IMR-90 (cell line): ENCODE results near the gene RNF223. TPM values are rescaled to one million over a fixed set of nuclear protein-coding genes. Genes with fewer than 3 reads are reported as not detected.

ENCODE experiments used
- ATAC-seq: fragments of 200-7000 bp; cut with Tn5 transposase; 2 replicates; pipeline ENCODE4 v1.9.1; 2020; ENCODE audit warnings: low read depth, mild to moderate bottlenecking, moderate library complexity
- BruUV-seq: library from RNA; stranded (reverse); fragments of 400-500 nt; replicated peaks from 2 replicates; lab custom pipeline; 2021; lab: Mats Ljungman, UMichigan
- CTCF ChIA-PET: fragments of 300-600 bp; formaldehyde crosslinking; extraction: SDS; loops from one replicate; lab custom pipeline; 2021; ENCODE audit warnings: antibody characterized with exemption; lab: Yijun Ruan, JAX
- POLR2A ChIA-PET: fragments of 300-600 bp; sonication (Branson Sonifier 250); formaldehyde crosslinking; loops from one replicate; lab custom pipeline; 2022; ENCODE audit warnings: antibody characterized with exemption; ENCODE audit not compliant: unreplicated experiment; lab: Charles Lee
- DNase-seq: peaks from one replicate; pipeline ENCODE4 v3.0.0; 2013
- H2AFZ ChIP-seq: replicated peaks from 2 replicates; pipeline ENCODE3; 2013; ENCODE audit warnings: low read length, mild to moderate bottlenecking; ENCODE audit not compliant: poor library complexity
- H2AK5ac ChIP-seq: 2 replicates; pipeline ENCODE4 v1.6.1; 2013; ENCODE audit warnings: low read depth, low read length, inconsistent platforms
- H2AK9ac ChIP-seq: replicated peaks from 2 replicates; pipeline ENCODE3; 2013; ENCODE audit warnings: mild to moderate bottlenecking, low read depth, low read length, moderate library complexity; ENCODE audit not compliant: poor library complexity
- H2BK120ac ChIP-seq: 2 replicates; pipeline ENCODE4 v1.6.1; 2013; ENCODE audit warnings: low read depth, low read length, inconsistent platforms
- H2BK15ac ChIP-seq: 3 replicates; pipeline ENCODE4 v1.6.1; 2013; ENCODE audit warnings: low read depth, low read length, inconsistent platforms
- H2BK20ac ChIP-seq: 2 replicates; pipeline ENCODE4 v1.6.1; 2013; ENCODE audit warnings: low read depth, mild to moderate bottlenecking, inconsistent platforms, low read length, moderate library complexity
- H2BK5ac ChIP-seq: 2 replicates; pipeline ENCODE4 v1.6.1; 2013; ENCODE audit warnings: mild to moderate bottlenecking, low read depth, low read length, inconsistent platforms; ENCODE audit not compliant: poor library complexity, severe bottlenecking
- H3K14ac ChIP-seq: replicated peaks from 2 replicates; pipeline ENCODE4 v1.6.1; 2013; ENCODE audit warnings: low read depth, low read length, inconsistent platforms
- H3K18ac ChIP-seq: 2 replicates; pipeline ENCODE4 v1.6.1; 2013; ENCODE audit warnings: low read depth, low read length, control low read depth
- H3K23ac ChIP-seq: 2 replicates; pipeline ENCODE4 v1.6.1; 2013; ENCODE audit warnings: low read depth, low read length, inconsistent platforms
- H3K27ac ChIP-seq: 2 replicates; pipeline ENCODE4 v1.5.1; 2013; ENCODE audit warnings: mild to moderate bottlenecking, control low read depth, low read length; ENCODE audit not compliant: insufficient read depth
- H3K27me3 ChIP-seq: 2 replicates; pipeline ENCODE4 v1.6.1; 2013; ENCODE audit warnings: low read length; ENCODE audit not compliant: control insufficient read depth, insufficient read depth
- H3K36me3 ChIP-seq: 2 replicates; pipeline ENCODE4 v1.6.1; 2013; ENCODE audit warnings: low read length, mixed read lengths; ENCODE audit not compliant: control insufficient read depth, insufficient read depth
- H3K4ac ChIP-seq: 2 replicates; pipeline ENCODE4 v1.6.1; 2013; ENCODE audit warnings: low read depth, low read length, inconsistent platforms
- H3K4me1 ChIP-seq: 2 replicates; pipeline ENCODE4 v1.6.1; 2013; ENCODE audit warnings: low read length, mixed read lengths; ENCODE audit not compliant: control insufficient read depth, insufficient read depth
- H3K4me2 ChIP-seq: 2 replicates; pipeline ENCODE4 v1.6.1; 2013; ENCODE audit warnings: low read depth, mild to moderate bottlenecking, control low read depth, low read length, moderate library complexity
- H3K4me3 ChIP-seq: 2 replicates; pipeline ENCODE4 v1.5.1; 2013; ENCODE audit warnings: low read depth, mild to moderate bottlenecking, control low read depth, low read length, moderate library complexity; ENCODE audit not compliant: insufficient read depth
- H3K56ac ChIP-seq: 2 replicates; pipeline ENCODE4 v1.6.1; 2013; ENCODE audit warnings: low read length, inconsistent platforms; ENCODE audit not compliant: insufficient read depth; ENCODE audit errors: extremely low read depth
- H3K79me1 ChIP-seq, 2 experiments: 2 replicates each; pipeline ENCODE4 v1.6.1; 2013; ENCODE audit warnings: low read length in 2 of 2, inconsistent platforms in 1 of 2, low read depth in 1 of 2
- H3K9ac ChIP-seq: 2 replicates; pipeline ENCODE4 v1.6.1; 2013; ENCODE audit warnings: low read depth, low read length, control low read depth
- H3K9me1 ChIP-seq: 2 replicates; pipeline ENCODE4 v1.6.1; 2013; ENCODE audit warnings: low read length, inconsistent platforms; ENCODE audit not compliant: insufficient read depth
- H3K9me3 ChIP-seq: 2 replicates; pipeline ENCODE4 v1.6.1; 2013; ENCODE audit warnings: low read length; ENCODE audit not compliant: control insufficient read depth, insufficient read depth
- H4K20me1 ChIP-seq: 2 replicates; pipeline ENCODE4 v1.6.1; 2013; ENCODE audit warnings: low read length, inconsistent platforms; ENCODE audit not compliant: insufficient read depth
- H4K5ac ChIP-seq: 2 replicates; pipeline ENCODE4 v1.6.1; 2013; ENCODE audit warnings: mild to moderate bottlenecking, low read depth, low read length, control low read depth
- H4K8ac ChIP-seq, 2 experiments: 2 replicates each; pipeline ENCODE4 v1.6.1; 2013; ENCODE audit warnings: low read depth in 2 of 2, low read length in 2 of 2, control low read depth in 1 of 2, inconsistent platforms in 1 of 2
- H4K91ac ChIP-seq: 2 replicates; pipeline ENCODE4 v1.6.1; 2013; ENCODE audit warnings: low read depth, low read length, inconsistent platforms; ENCODE audit not compliant: insufficient read depth
- BHLHE40 ChIP-seq: fragments of 150-350 bp; IDR thresholded peaks from 2 replicates; pipeline ENCODE4 v1.6.1; 2016; ENCODE audit warnings: mild to moderate bottlenecking, low read depth, low read length
- CEBPB ChIP-seq: IDR thresholded peaks from 2 replicates; pipeline ENCODE4 v1.6.1; 2012; ENCODE audit warnings: low read depth, low read length, improper control_type of control experiment
- CHD1 ChIP-seq: IDR thresholded peaks from 2 replicates; pipeline ENCODE4 v1.6.1; 2012; ENCODE audit warnings: low read depth, low read length, improper control_type of control experiment
- CTCF ChIP-seq: conservative IDR thresholded peaks from 2 replicates; pipeline ENCODE4 v1.5.1; 2012; ENCODE audit warnings: mild to moderate bottlenecking, low read depth, low read length, improper control_type of control experiment
- ELK1 ChIP-seq: fragments of 150-350 bp; IDR thresholded peaks from 2 replicates; pipeline ENCODE4 v1.6.1; 2016; ENCODE audit warnings: low read depth, mild to moderate bottlenecking, low read length, moderate library complexity, borderline replicate concordance
- FOS ChIP-seq: fragments of 150-350 bp; IDR thresholded peaks from 2 replicates; pipeline ENCODE4 v1.6.1; 2016; ENCODE audit warnings: low read depth, low read length
- MAFK ChIP-seq: IDR thresholded peaks from 2 replicates; pipeline ENCODE4 v1.6.1; 2012; ENCODE audit warnings: low read depth, low read length, improper control_type of control experiment
- MAZ ChIP-seq: IDR thresholded peaks from 2 replicates; pipeline ENCODE4 v1.6.1; 2012; ENCODE audit warnings: low read depth, mild to moderate bottlenecking, low read length, improper control_type of control experiment, moderate library complexity, borderline replicate concordance
- MXI1 ChIP-seq: IDR thresholded peaks from 2 replicates; pipeline ENCODE4 v1.6.1; 2012; ENCODE audit warnings: low read depth, mild to moderate bottlenecking, low read length, moderate library complexity, borderline replicate concordance
- NFE2L2 ChIP-seq: fragments of 150-350 bp; IDR thresholded peaks from 2 replicates; pipeline ENCODE4 v1.6.1; 2016; ENCODE audit warnings: low read depth, mild to moderate bottlenecking, low read length
- POLR2A ChIP-seq: IDR thresholded peaks from 2 replicates; pipeline ENCODE4 v1.6.1; 2012; ENCODE audit warnings: mild to moderate bottlenecking, low read depth, low read length
- RAD21 ChIP-seq: IDR thresholded peaks from 2 replicates; pipeline ENCODE4 v1.6.1; 2012; ENCODE audit warnings: low read length, improper control_type of control experiment
- RCOR1 ChIP-seq: IDR thresholded peaks from 2 replicates; pipeline ENCODE4 v1.6.1; 2012; ENCODE audit warnings: mild to moderate bottlenecking, low read length, improper control_type of control experiment; ENCODE audit not compliant: insufficient replicate concordance
- RFX5 ChIP-seq: IDR thresholded peaks from 2 replicates; pipeline ENCODE4 v1.8.0; 2012; ENCODE audit warnings: low read depth, mild to moderate bottlenecking, low read length, moderate library complexity
- WGBS, 2 experiments: methylation state at CpG; one replicate each; pipeline versions ENCODE4 v1.1.5 to v1.1.7; 2013; ENCODE audit warnings: missing lambda C conversion rate in 2 of 2; ENCODE audit not compliant: insufficient read length in 1 of 2; ENCODE audit errors: extremely low coverage in 2 of 2; 5-methylcytosine and 5-hydroxymethylcytosine counted together
- dilution Hi-C: fragments of 300-500 bp; cut with HindIII; formaldehyde crosslinking; loops from one replicate; pipeline ENCODE4 v1.14.3; 2018; ENCODE audit warnings: low sequenced_read_pairs; ENCODE audit not compliant: unreplicated experiment
- in situ Hi-C: fragments of 300-500 bp; cut with MboI; formaldehyde crosslinking; loops from 3 replicates; pipeline ENCODE4 v1.14.3; 2019; ENCODE audit warnings: low sequenced_read_pairs, inconsistent platforms, mixed read lengths
- intact Hi-C: fragments of 100-400 bp; cut with micrococcal nuclease; formaldehyde crosslinking; loops from 2 replicates; pipeline ENCODE4 v1.10.0; 2022
- polyA plus RNA-seq, 3 experiments: library from polyadenylated mRNA; depleted of rRNA; stranded (reverse); fragments of >200 nt; gene quantifications; 2 replicates each; pipeline ENCODE4 v1.2.3, GENCODE V29; 2012; ENCODE audit warnings: low replicate concordance in 1 of 3
- total RNA-seq: library from RNA; depleted of rRNA; stranded (reverse); fragments of >200 nt; gene quantifications from 2 replicates; pipeline ENCODE4 v1.2.3, GENCODE V29; 2012
- TF ChIP-seq, protein P1 (sequence below): fragments of 150-350 bp; IDR thresholded peaks from 2 replicates; pipeline ENCODE4 v1.6.1; 2017; ENCODE audit warnings: mild to moderate bottlenecking, antibody characterized with exemption, low read length, low read depth

Gene RNF223
- total and polyA plus RNA-seq, 2 of the 4 experiments (the other 2 are of a cell fraction): not detected

- no peak overlapping the region for H3K18ac ChIP-seq
- in situ Hi-C loops (no loop called here), dilution Hi-C loops (no loop called here), intact Hi-C loops (loop anchor here (5.0 kb wide), 1 partner anchor 83 kb away; the partner anchor contains the start of gene C1orf159)
- H3K4me3 ChIP-seq: no peak overlapping the region
- no peak overlapping the region for H2AK5ac ChIP-seq
- no peak overlapping the region for H2BK120ac ChIP-seq
- H2BK5ac ChIP-seq: no peak overlapping the region
- no peak overlapping the region for H4K8ac ChIP-seq
- H3K56ac ChIP-seq: no peak overlapping the region
- no peak overlapping the region for H4K5ac ChIP-seq
- peaks cover 13% of the 10 kb centered on the region for H3K36me3 ChIP-seq
- 38% methylated on average over 19 of the region's 71 CpGs; no CpG with 5 or more reads in 1 of the 2 experiments for WGBS, 2 experiments
- ATAC-seq (no peak), DNase-seq (no peak)
- no peak overlapping the region for H3K27ac ChIP-seq
- no peak overlapping the region for H2BK15ac ChIP-seq
- peaks cover 5% of the 10 kb centered on the region; the same call in 1 of the 2 replicates for H3K4me1 ChIP-seq
- H2AFZ ChIP-seq: no peak overlapping the region
- H3K9me3 ChIP-seq: no peaks in the 10 kb centered on the region
- H4K20me1 ChIP-seq: peaks cover 76% of the 10 kb centered on the region
- no peak overlapping the region for H3K9ac ChIP-seq
- POLR2A ChIA-PET: no interaction called here
- BruUV-seq: no TSS peak
- no peak overlapping the region for H3K14ac ChIP-seq
- H3K23ac ChIP-seq: no peak overlapping the region
- H3K9me1 ChIP-seq: 0 out of 2 replicates have a peak, but pooled peaks cover 5% of the 10 kb centered on the region
- H2AK9ac ChIP-seq: peak overlapping the region; percentile 5
- no peak overlapping the region for H3K4ac ChIP-seq
- no peaks in the 10 kb centered on the region for H3K27me3 ChIP-seq
- H4K91ac ChIP-seq: no peak overlapping the region
- no peak overlapping the region for H2BK20ac ChIP-seq
- H3K4me2 ChIP-seq: no peak overlapping the region
- CTCF ChIA-PET: no interaction called here
- peaks cover 16 to 53% of the 10 kb centered on the region in 2 experiments for H3K79me1 ChIP-seq
- no peak for TF ChIP-seq MAZ
- TF ChIP-seq MXI1: no peak
- TF ChIP-seq CHD1: no peak
- no peak for TF ChIP-seq MAFK
- TF ChIP-seq POLR2A: no peak
- TF ChIP-seq BHLHE40: no peak
- no peak for TF ChIP-seq CTCF
- no peak for TF ChIP-seq RCOR1
- no peak for TF ChIP-seq FOS
- TF ChIP-seq CEBPB: no peak
- TF ChIP-seq RAD21: no peak
- no peak for TF ChIP-seq RFX5
- no peak for TF ChIP-seq ELK1
- no peak for TF ChIP-seq NFE2L2
- TF ChIP-seq, protein P1, sequence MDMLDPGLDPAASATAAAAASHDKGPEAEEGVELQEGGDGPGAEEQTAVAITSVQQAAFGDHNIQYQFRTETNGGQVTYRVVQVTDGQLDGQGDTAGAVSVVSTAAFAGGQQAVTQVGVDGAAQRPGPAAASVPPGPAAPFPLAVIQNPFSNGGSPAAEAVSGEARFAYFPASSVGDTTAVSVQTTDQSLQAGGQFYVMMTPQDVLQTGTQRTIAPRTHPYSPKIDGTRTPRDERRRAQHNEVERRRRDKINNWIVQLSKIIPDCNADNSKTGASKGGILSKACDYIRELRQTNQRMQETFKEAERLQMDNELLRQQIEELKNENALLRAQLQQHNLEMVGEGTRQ: no peak
These were observed 40.2 kb downstream of the RNF223 start for GRCh38 chr1:1033731-1034438.
